Duodenal mucosa (tissue), 2 donors: Measurements from ENCODE around the gene DRC7.

ENCODE experiments used
- H3K27ac ChIP-seq: one replicate; pipeline ENCODE4 v1.7.0; 2013; ENCODE audit warnings: low read depth, low read length
- H3K27me3 ChIP-seq, 2 donors: one replicate each; pipeline ENCODE4 v1.7.0; 2013; ENCODE audit warnings: low read length in 2 of 2, control low read depth in 1 of 2; ENCODE audit not compliant: insufficient read depth in 2 of 2, control insufficient read depth in 1 of 2
- H3K36me3 ChIP-seq, 2 donors: one replicate each; pipeline ENCODE4 v1.7.0; 2013; ENCODE audit warnings: low read length in 2 of 2, control low read depth in 1 of 2; ENCODE audit not compliant: insufficient read depth in 2 of 2, control insufficient read depth in 1 of 2
- H3K4me1 ChIP-seq, 2 donors: one replicate each; pipeline ENCODE4 v1.7.0; 2013; ENCODE audit warnings: low read length in 2 of 2, control low read depth in 1 of 2; ENCODE audit not compliant: insufficient read depth in 2 of 2, control insufficient read depth in 1 of 2
- H3K4me3 ChIP-seq, 2 donors: one replicate each; pipeline ENCODE4 v1.7.0; 2013; ENCODE audit warnings: low read length in 2 of 2, low read depth in 1 of 2
- H3K9ac ChIP-seq, 2 donors: one replicate each; pipeline ENCODE4 v1.7.0; 2013; ENCODE audit warnings: low read length in 2 of 2, low read depth in 1 of 2
- H3K9me3 ChIP-seq, 2 donors: one replicate each; pipeline ENCODE4 v1.7.0; 2013; ENCODE audit warnings: low read length in 2 of 2, control low read depth in 1 of 2; ENCODE audit not compliant: control insufficient read depth in 1 of 2

DRC7 gene

GRCh38 chr16:57693550-57693949 is 1.1 kb upstream of the DRC7 start:
- no peak overlapping the region for H3K9ac ChIP-seq
- H3K27me3 ChIP-seq, result peaks cover 0 to 3% of the 10 kb centered on the region in 2 donors
- H3K27ac ChIP-seq, result no peak overlapping the region
- no peaks in the 10 kb centered on the region for H3K36me3 ChIP-seq
- no peaks in the 10 kb centered on the region for H3K4me1 ChIP-seq
- H3K4me3 ChIP-seq, result no peak overlapping the region
- no peaks in the 10 kb centered on the region for H3K9me3 ChIP-seq

- no peak overlapping the region for H3K4me3 ChIP-seq
- H3K27ac ChIP-seq, result no peak overlapping the region
Observed at GRCh38 chr16:57694231-57694724, 328 bp upstream of the DRC7 start.

GRCh38 chr16:57695680-57696069 is 1.1 kb downstream of the DRC7 start:
- H3K27ac ChIP-seq, result no peak overlapping the region
- H3K4me1 ChIP-seq, result no peaks in the 10 kb centered on the region
- H3K36me3 ChIP-seq, result no peaks in the 10 kb centered on the region
- H3K9me3 ChIP-seq, result no peaks in the 10 kb centered on the region
- no peak overlapping the region for H3K9ac ChIP-seq
- no peak overlapping the region for H3K4me3 ChIP-seq
- H3K27me3 ChIP-seq, result peaks cover 0 to 3% of the 10 kb centered on the region in 2 donors

More at GRCh38 chr16:57694231-57694724, 328 bp upstream of the DRC7 start:
- no peaks in the 10 kb centered on the region for H3K4me1 ChIP-seq
- H3K36me3 ChIP-seq, result no peaks in the 10 kb centered on the region
- H3K9me3 ChIP-seq, result no peaks in the 10 kb centered on the region
- H3K9ac ChIP-seq, result no peak overlapping the region
- peaks cover 0 to 3% of the 10 kb centered on the region in 2 donors for H3K27me3 ChIP-seq

- H3K9ac ChIP-seq, result no peak overlapping the region
- H3K4me1 ChIP-seq, result peaks cover 0 to 5% of the 10 kb centered on the region in 2 donors
- no peak overlapping the region for H3K27ac ChIP-seq
Observed at GRCh38 chr16:57696240-57696639, 1.6 kb downstream of the DRC7 start.

GRCh38 chr16:57697896-57698537 is 3.4 kb downstream of the DRC7 start:
- Histone ChIP-seq H3K27ac (no peak overlapping the region), H3K4me1 (peaks cover 0 to 7% of the 10 kb centered on the region in 2 donors), H3K4me3 (no peak overlapping the region), H3K36me3 (no peaks in the 10 kb centered on the region), H3K9ac (no peak overlapping the region), H3K9me3 (no peaks in the 10 kb centered on the region), H3K27me3 (peaks cover 0 to under 1% of the 10 kb centered on the region in 2 donors)

More at GRCh38 chr16:57696240-57696639, 1.6 kb downstream of the DRC7 start:
- Histone ChIP-seq H3K36me3 (no peaks in the 10 kb centered on the region), H3K9me3 (no peaks in the 10 kb centered on the region), H3K27me3 (peaks cover 0 to 3% of the 10 kb centered on the region in 2 donors), H3K4me3 (no peak overlapping the region)

- Histone ChIP-seq H3K27me3 (no peaks in the 10 kb centered on the region), H3K4me3 (no peak overlapping the region), H3K9ac (no peak overlapping the region), H3K27ac (no peak overlapping the region), H3K36me3 (no peaks in the 10 kb centered on the region), H3K4me1 (peaks cover 0 to 7% of the 10 kb centered on the region in 2 donors), H3K9me3 (no peaks in the 10 kb centered on the region)
Observed at GRCh38 chr16:57698812-57699405, 4.3 kb downstream of the DRC7 start.

GRCh38 chr16:57699481-57699880 is 4.9 kb downstream of the DRC7 start:
- Histone ChIP-seq H3K4me1 (peaks cover 0 to 7% of the 10 kb centered on the region in 2 donors), H3K36me3 (no peaks in the 10 kb centered on the region), H3K27me3 (no peaks in the 10 kb centered on the region), H3K4me3 (no peak overlapping the region), H3K9ac (no peak overlapping the region), H3K27ac (no peak overlapping the region), H3K9me3 (no peaks in the 10 kb centered on the region)

GRCh38 chr16:57699899-57700298 is 5.3 kb downstream of the DRC7 start:
- Histone ChIP-seq H3K27ac (no peak overlapping the region), H3K9me3 (no peaks in the 10 kb centered on the region)

GRCh38 chr16:57700781-57701551 is 6.4 kb downstream of the DRC7 start:
- no peaks in the 10 kb centered on the region for H3K36me3 ChIP-seq
- H3K9ac ChIP-seq, result no peak overlapping the region
- H3K9me3 ChIP-seq, result no peaks in the 10 kb centered on the region
- no peak overlapping the region for H3K4me3 ChIP-seq
- H3K4me1 ChIP-seq, result peaks cover 0 to 7% of the 10 kb centered on the region in 2 donors
- no peaks in the 10 kb centered on the region for H3K27me3 ChIP-seq
- no peak overlapping the region for H3K27ac ChIP-seq

More at GRCh38 chr16:57699899-57700298, 5.3 kb downstream of the DRC7 start:
- no peaks in the 10 kb centered on the region for H3K27me3 ChIP-seq
- no peaks in the 10 kb centered on the region for H3K36me3 ChIP-seq
- no peak overlapping the region for H3K9ac ChIP-seq
- no peak overlapping the region for H3K4me3 ChIP-seq
- H3K4me1 ChIP-seq, result peaks cover 0 to 7% of the 10 kb centered on the region in 2 donors
